Measurements from ENCODE around the gene LGALS1. TPM values are rescaled to one million over a fixed set of nuclear protein-coding genes. Genes with fewer than 3 reads are reported as not detected.

Gene LGALS1
- total and polyA plus RNA-seq, 8 donors = 15.9 to 249 (median 87.5) TPM

DNA sequence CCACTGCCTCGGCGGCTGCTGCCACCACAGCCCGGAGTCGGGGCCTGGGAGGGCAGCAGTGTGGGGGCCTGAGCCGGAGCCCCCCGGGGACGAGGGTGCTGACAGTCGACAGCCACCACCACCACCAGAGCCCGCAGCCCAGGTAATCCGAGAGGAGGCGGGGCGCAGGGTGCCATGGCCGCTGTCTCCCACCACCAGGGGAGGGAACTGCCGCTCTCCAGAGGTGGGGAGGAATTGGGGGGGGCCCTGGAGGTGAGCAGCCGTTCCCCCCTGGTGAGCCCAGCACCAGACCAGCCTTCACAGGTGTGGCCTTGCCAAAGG lies 34.0 kb downstream of the LGALS1 start:
- Histone ChIP-seq H3K27me3 (no peaks in the 10 kb centered on the region), H3K36me3 (no peaks in the 10 kb centered on the region), H3K27ac (no peak overlapping the region), H3K9me3 (no peaks in the 10 kb centered on the region), H3K4me3 (no peak overlapping the region), H3K4me1 (no peaks in the 10 kb centered on the region)
- DNase-seq (no peak), ATAC-seq (no peak), FAIRE-seq (no peak)
- WGBS, 2 donors = 93 to 95% methylated on average over 14 to 15 of the region's 15 CpGs
- intact Hi-C loops (cut with DNase I) = no loop called here
- TF ChIP-seq, protein P1, sequence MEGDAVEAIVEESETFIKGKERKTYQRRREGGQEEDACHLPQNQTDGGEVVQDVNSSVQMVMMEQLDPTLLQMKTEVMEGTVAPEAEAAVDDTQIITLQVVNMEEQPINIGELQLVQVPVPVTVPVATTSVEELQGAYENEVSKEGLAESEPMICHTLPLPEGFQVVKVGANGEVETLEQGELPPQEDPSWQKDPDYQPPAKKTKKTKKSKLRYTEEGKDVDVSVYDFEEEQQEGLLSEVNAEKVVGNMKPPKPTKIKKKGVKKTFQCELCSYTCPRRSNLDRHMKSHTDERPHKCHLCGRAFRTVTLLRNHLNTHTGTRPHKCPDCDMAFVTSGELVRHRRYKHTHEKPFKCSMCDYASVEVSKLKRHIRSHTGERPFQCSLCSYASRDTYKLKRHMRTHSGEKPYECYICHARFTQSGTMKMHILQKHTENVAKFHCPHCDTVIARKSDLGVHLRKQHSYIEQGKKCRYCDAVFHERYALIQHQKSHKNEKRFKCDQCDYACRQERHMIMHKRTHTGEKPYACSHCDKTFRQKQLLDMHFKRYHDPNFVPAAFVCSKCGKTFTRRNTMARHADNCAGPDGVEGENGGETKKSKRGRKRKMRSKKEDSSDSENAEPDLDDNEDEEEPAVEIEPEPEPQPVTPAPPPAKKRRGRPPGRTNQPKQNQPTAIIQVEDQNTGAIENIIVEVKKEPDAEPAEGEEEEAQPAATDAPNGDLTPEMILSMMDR (IDR thresholded peaks at IDR 0.05) = no peak

DNA sequence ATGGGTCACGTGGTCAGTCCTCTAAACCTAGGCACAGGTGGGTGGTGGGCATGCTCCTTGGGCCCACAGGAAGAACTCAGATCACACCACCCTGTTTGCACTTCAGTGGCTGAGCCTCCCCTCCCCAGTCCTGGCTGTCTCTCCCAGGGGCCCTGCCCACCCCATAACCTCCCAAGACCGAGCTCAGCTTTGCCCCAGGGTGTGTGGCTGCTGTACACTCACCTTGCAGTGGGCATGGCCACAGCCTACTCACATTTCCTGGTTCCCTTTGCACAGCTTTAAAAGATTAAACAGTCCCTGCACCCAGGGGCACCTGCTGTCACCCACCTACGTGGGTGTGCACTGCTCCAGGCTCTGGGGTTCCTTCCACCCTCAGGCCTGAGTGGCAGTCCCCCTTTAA lies 35.2 kb downstream of the LGALS1 start:
- no peaks in the 10 kb centered on the region for H3K36me3 ChIP-seq
- H3K4me3 ChIP-seq = no peak overlapping the region
- H3K27ac ChIP-seq = no peak overlapping the region
- WGBS, 2 donors = 86 to 88% methylated on average over 3 of the region's 3 CpGs
- intact Hi-C loops (cut with DNase I) = no loop called here
- DNase-seq (no peak), FAIRE-seq (no peak), ATAC-seq (no peak)
- H3K9me3 ChIP-seq = no peaks in the 10 kb centered on the region
- no peaks in the 10 kb centered on the region for H3K4me1 ChIP-seq
- TF ChIP-seq, protein P1 (IDR thresholded peaks at IDR 0.05) = no peak
- no peaks in the 10 kb centered on the region for H3K27me3 ChIP-seq

DNA sequence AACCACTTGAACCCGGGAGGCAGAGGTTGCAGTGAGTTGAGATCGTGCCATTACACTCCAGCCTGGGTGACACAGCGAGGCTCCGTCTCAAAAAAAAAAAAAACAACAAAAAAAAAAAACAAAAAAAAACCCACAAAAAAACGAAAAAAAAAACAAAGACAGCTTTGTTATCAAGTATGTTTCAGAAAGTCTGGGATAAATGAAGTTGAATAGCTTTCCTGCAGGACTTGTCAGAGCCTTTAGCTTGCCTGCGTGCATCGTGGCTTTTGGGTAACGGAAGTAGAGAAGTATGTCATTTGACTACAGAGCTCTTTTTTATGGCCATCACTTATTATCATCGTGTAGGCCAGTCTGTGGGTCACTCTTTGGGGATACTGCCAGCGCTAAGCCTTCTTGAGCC lies 36.1 kb downstream of the LGALS1 start:
- no peaks in the 10 kb centered on the region for H3K36me3 ChIP-seq
- 86 to 93% methylated on average over 10 of the region's 10 CpGs for WGBS, 2 donors
- intact Hi-C loops (cut with DNase I) = no loop called here
- ATAC-seq (no peak), DNase-seq (no peak), FAIRE-seq (no peak)
- no peaks in the 10 kb centered on the region for H3K27me3 ChIP-seq
- no peaks in the 10 kb centered on the region for H3K9me3 ChIP-seq
- H3K4me1 ChIP-seq = no peaks in the 10 kb centered on the region
- H3K4me3 ChIP-seq = no peak overlapping the region
- H3K27ac ChIP-seq = no peak overlapping the region
- TF ChIP-seq, protein P1 (IDR thresholded peaks at IDR 0.05) = no peak

DNA sequence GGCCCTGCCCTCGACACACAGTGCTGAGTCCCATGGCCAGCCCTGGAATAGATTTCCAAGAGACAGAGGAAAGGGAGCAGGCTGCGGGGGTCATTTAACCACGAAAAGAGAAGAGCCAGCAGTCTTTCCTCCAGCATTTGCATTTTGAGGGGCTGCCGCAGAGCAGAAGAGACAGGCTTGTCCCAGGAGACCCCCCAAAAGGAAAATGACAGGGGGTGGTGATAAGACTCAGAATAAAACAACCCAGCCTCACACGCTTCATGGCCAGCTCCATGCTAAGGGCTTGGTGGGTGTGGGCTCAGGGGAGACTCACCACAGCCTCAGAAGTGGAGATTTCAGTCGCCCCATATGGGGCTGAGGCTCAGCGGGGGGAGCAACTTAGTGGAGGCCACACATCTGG lies 38.3 kb downstream of the LGALS1 start:
- H3K4me1 ChIP-seq = no peaks in the 10 kb centered on the region
- WGBS, 2 donors = 95 to 96% methylated on average over 7 of the region's 7 CpGs

DNA sequence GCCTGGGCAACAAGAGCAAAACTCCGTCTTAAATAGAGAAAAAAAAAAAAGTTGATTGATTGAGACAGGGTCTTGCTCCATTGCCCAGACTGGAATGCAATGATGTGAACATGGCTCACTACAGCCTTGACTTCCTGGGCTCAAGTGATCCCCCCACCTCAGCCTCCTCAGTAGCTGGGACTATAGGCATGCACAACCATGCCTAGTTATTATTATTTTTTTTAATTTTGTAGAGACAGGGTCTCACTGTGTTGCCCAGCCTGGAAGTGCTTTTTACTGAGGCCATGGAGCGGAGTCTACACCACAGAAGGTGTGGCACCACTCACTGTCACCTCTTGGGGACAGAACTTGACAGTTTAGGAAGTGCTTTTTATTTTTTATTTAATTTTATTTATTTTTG lies 39.2 kb downstream of the LGALS1 start:
- TF ChIP-seq, protein P1 (IDR thresholded peaks at IDR 0.05) = no peak
- intact Hi-C loops (cut with DNase I) = no loop called here
- ATAC-seq = no peak
- H3K9me3 ChIP-seq = no peaks in the 10 kb centered on the region
- no peak overlapping the region for H3K27ac ChIP-seq
- H3K4me3 ChIP-seq = no peak overlapping the region
- H3K27me3 ChIP-seq = no peaks in the 10 kb centered on the region
- WGBS, 2 donors = 84 to 86% methylated on average over 2 of the region's 2 CpGs
- FAIRE-seq = no peak
- no peaks in the 10 kb centered on the region for H3K4me1 ChIP-seq
- no peak for DNase-seq
- H3K36me3 ChIP-seq = no peaks in the 10 kb centered on the region

More for the DNA sequence above, 38.3 kb downstream of the LGALS1 start:
- H3K27me3 ChIP-seq = no peaks in the 10 kb centered on the region
- intact Hi-C loops (cut with DNase I) = no loop called here
- H3K36me3 ChIP-seq = no peaks in the 10 kb centered on the region
- H3K4me3 ChIP-seq = no peak overlapping the region
- no peaks in the 10 kb centered on the region for H3K9me3 ChIP-seq
- H3K27ac ChIP-seq = no peak overlapping the region
- DNase-seq = no peak
- TF ChIP-seq, protein P1 (IDR thresholded peaks at IDR 0.05) = no peak
- no peak for FAIRE-seq
- no peak for ATAC-seq

All from pancreas (tissue), 10 donors.